ENCODE results near the gene ZBTB16.

The ZBTB16 gene

GRCh38 chr11:114171257-114172054 lies 111.9 kb downstream of the ZBTB16 start:
- TF ChIP-seq, protein P1, sequence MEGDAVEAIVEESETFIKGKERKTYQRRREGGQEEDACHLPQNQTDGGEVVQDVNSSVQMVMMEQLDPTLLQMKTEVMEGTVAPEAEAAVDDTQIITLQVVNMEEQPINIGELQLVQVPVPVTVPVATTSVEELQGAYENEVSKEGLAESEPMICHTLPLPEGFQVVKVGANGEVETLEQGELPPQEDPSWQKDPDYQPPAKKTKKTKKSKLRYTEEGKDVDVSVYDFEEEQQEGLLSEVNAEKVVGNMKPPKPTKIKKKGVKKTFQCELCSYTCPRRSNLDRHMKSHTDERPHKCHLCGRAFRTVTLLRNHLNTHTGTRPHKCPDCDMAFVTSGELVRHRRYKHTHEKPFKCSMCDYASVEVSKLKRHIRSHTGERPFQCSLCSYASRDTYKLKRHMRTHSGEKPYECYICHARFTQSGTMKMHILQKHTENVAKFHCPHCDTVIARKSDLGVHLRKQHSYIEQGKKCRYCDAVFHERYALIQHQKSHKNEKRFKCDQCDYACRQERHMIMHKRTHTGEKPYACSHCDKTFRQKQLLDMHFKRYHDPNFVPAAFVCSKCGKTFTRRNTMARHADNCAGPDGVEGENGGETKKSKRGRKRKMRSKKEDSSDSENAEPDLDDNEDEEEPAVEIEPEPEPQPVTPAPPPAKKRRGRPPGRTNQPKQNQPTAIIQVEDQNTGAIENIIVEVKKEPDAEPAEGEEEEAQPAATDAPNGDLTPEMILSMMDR (IDR thresholded peaks at IDR 0.05; ENCODE audit: low read depth, low read length): no peak
- Histone ChIP-seq H3K27me3 (ENCODE audit: insufficient read depth, low read depth, severe bottlenecking) (no peaks in the 10 kb centered on the region), H3K27ac (no peak overlapping the region), H3K4me3 (ENCODE audit: low read depth, low read length) (no peak overlapping the region), H3K9me3 (ENCODE audit: severe bottlenecking) (no peaks in the 10 kb centered on the region), H3K36me3 (no peaks in the 10 kb centered on the region)
- DNase-seq: no peak

GRCh38 chr11:114172055-114172861 lies 112.7 kb downstream of the ZBTB16 start:
- Histone ChIP-seq H3K9me3 (ENCODE audit: severe bottlenecking) (no peaks in the 10 kb centered on the region), H3K36me3 (no peaks in the 10 kb centered on the region), H3K4me3 (ENCODE audit: low read depth, low read length) (no peak overlapping the region), H3K27me3 (ENCODE audit: insufficient read depth, low read depth, severe bottlenecking) (no peaks in the 10 kb centered on the region), H3K27ac (no peak overlapping the region)
- no peak for DNase-seq
- TF ChIP-seq, protein P1 (IDR thresholded peaks at IDR 0.05; ENCODE audit: low read depth, low read length): no peak

GRCh38 chr11:114172871-114173444 lies 113.4 kb downstream of the ZBTB16 start:
- no peaks in the 10 kb centered on the region for H3K36me3 ChIP-seq
- no peak overlapping the region for H3K4me3 ChIP-seq (ENCODE audit: low read depth, low read length)
- H3K27me3 ChIP-seq (ENCODE audit: insufficient read depth, low read depth, severe bottlenecking): no peaks in the 10 kb centered on the region
- DNase-seq: no peak
- TF ChIP-seq, protein P1 (IDR thresholded peaks at IDR 0.05; ENCODE audit: low read depth, low read length): no peak
- H3K27ac ChIP-seq: no peak overlapping the region
- no peaks in the 10 kb centered on the region for H3K9me3 ChIP-seq (ENCODE audit: severe bottlenecking)

DNA sequence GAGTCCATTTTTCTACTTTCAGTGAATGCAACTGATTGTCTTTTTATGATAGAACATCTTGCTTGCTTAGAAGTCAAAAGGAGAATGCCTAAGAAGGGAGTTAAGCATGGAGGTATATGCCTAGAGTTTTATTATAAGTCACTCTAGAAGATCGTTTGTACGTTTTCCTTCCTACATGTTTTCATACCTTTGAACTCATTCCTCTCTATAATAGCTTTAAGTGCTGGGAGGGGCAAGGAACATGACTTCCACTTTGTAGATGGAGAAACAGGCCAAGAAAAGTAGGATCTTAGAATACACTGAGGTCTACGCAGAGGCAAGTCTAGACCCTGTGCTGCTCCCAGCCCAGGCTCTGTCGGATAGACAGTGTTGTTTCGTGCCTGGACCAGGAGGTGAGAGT lies 114.3 kb downstream of the ZBTB16 start:
- TF ChIP-seq, protein P1 (IDR thresholded peaks at IDR 0.05; ENCODE audit: low read depth, low read length): no peak
- Histone ChIP-seq H3K4me3 (ENCODE audit: low read depth, low read length) (no peak overlapping the region), H3K36me3 (no peaks in the 10 kb centered on the region), H3K27me3 (ENCODE audit: insufficient read depth, low read depth, severe bottlenecking) (no peaks in the 10 kb centered on the region), H3K27ac (no peak overlapping the region), H3K9me3 (ENCODE audit: severe bottlenecking) (no peaks in the 10 kb centered on the region)
- DNase-seq: no peak

GRCh38 chr11:114174712-114175495 lies 115.4 kb downstream of the ZBTB16 start:
- Histone ChIP-seq H3K4me3 (ENCODE audit: low read depth, low read length) (no peak overlapping the region), H3K36me3 (no peaks in the 10 kb centered on the region), H3K9me3 (ENCODE audit: severe bottlenecking) (no peaks in the 10 kb centered on the region), H3K27me3 (ENCODE audit: insufficient read depth, low read depth, severe bottlenecking) (no peaks in the 10 kb centered on the region), H3K27ac (no peak overlapping the region)
- no peak for DNase-seq
- TF ChIP-seq, protein P1 (IDR thresholded peaks at IDR 0.05; ENCODE audit: low read depth, low read length): no peak

All from WERI-Rb-1 (cell line).